ENCODE measurements around the gene CCNI2. TPM values are rescaled to one million over a fixed set of nuclear protein-coding genes. Genes with fewer than 3 reads are reported as not detected.

The CCNI2 gene
- total and polyA plus RNA-seq, 9 of the 15 experiments (the other 6 are each of a cell fraction or from before 2014, with no cell fraction given), result 0.05 to 1.7 (median 0.81) TPM; not detected in 5

DNA sequence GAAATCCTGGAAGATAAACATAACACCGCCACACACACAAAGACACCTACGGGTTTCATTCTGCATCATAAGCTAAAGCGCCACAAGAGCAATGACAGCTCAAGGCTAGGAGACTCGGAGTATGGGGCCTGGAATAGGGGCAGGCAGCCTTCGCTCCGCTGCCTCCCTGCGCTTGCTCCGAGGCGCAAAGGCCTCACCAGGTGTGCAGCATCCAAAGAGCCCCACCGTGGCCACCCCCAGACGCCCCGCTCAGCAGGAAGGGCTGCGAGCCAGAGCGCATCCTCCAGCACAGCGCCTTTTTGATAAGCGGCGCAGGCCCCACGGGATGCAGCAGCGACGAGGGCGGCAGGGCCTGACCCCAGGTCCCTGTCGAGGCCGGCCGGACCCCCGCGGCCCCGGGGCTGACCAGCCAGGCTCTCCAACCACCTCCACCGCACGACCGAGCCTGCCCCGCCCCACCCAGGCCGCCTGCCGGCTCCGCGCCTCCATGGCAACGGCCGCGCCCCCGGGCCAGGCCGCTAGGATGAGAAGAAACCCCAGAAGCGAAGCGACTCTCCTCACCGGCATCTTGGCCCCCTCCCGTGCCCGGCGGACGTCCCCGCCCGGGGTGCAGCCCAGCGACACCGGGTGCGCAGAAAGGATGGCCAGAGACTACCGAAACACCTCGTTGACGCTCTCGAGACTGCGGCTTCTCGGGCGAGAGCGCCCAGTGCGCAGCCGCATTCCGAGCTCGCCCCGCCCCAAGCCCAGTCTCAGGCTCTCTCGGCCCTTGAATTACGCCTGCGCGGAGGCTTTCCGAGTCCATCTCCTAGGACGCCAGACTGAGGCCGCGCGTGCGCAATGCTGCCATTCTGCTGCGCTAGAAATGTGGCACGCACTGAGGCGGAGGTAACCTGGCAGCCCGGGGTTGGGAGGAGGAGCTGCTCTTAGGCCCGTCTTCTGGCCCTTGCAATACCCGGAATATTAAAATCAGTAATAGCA lies 10.1 kb upstream of the CCNI2 start, which contains the start of gene KIF3A (continued):
- TF ChIP-seq, protein P1, sequence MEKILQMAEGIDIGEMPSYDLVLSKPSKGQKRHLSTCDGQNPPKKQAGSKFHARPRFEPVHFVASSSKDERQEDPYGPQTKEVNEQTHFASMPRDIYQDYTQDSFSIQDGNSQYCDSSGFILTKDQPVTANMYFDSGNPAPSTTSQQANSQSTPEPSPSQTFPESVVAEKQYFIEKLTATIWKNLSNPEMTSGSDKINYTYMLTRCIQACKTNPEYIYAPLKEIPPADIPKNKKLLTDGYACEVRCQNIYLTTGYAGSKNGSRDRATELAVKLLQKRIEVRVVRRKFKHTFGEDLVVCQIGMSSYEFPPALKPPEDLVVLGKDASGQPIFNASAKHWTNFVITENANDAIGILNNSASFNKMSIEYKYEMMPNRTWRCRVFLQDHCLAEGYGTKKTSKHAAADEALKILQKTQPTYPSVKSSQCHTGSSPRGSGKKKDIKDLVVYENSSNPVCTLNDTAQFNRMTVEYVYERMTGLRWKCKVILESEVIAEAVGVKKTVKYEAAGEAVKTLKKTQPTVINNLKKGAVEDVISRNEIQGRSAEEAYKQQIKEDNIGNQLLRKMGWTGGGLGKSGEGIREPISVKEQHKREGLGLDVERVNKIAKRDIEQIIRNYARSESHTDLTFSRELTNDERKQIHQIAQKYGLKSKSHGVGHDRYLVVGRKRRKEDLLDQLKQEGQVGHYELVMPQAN (IDR thresholded peaks at IDR 0.05; ENCODE audit: borderline replicate concordance), result peak; percentile 78; the same call in 1 of the 2 replicates
- TF ChIP-seq TGIF2 (CRISPR knock-in tag; IDR thresholded peaks at IDR 0.05) (peak; percentile 55; the same call in 1 of the 2 replicates), KDM2B (CRISPR knock-in tag; IDR thresholded peaks at IDR 0.05) (0 out of 2 replicates have a peak, but pooled peaks have one; percentile 60), ZFPM2 (CRISPR knock-in tag; IDR thresholded peaks at IDR 0.05) (no peak), CBX8 (IDR thresholded peaks at IDR 0.05; ENCODE audit: borderline replicate concordance, extremely low read depth, low read depth, low read length, poor library complexity, severe bottlenecking) (no peak), PCBP1 (IDR thresholded peaks at IDR 0.05; ENCODE audit: low read depth, low read length, poor library complexity, severe bottlenecking) (peak; percentile 68), BRCA1 (IDR thresholded peaks at IDR 0.05) (no peak), BRCA1 (CRISPR knock-in tag; IDR thresholded peaks at IDR 0.05) (peak; percentile 79; the same call in 1 of the 2 replicates), CCNT2 (IDR thresholded peaks at IDR 0.05; ENCODE audit: borderline replicate concordance, extremely low read depth, insufficient read length, low read depth, low read length) (peak; percentile 62), CXXC5 (CRISPR knock-in tag; IDR thresholded peaks at IDR 0.05) (peak; percentile 77), ZEB2 (IDR thresholded peaks at IDR 0.05) (peak; percentile 36; the same call in 1 of the 2 replicates), ZBTB1 (CRISPR knock-in tag; IDR thresholded peaks at IDR 0.05; ENCODE audit: borderline replicate concordance, low read depth) (0 out of 2 replicates have a peak, but pooled peaks have one; percentile 23), SIRT6 (IDR thresholded peaks at IDR 0.05; ENCODE audit: low read depth, low read length) (no peak), FOXP1 (CRISPR knock-in tag; IDR thresholded peaks at IDR 0.05) (no peak; the same call in 1 of the 2 replicates), FOXA3 (CRISPR knock-in tag; conservative IDR thresholded peaks at IDR 0.05 in 1 of 2, IDR thresholded peaks at IDR 0.05 in 1 of 2) (peak in 1 of 2 experiments; percentile 58; a peak in 1 of 4 replicates), RCOR1 (IDR thresholded peaks at IDR 0.05; ENCODE audit: borderline replicate concordance in 1 of 2, low read depth in 2 of 2, low read length in 2 of 2) (0 out of 4 replicates have a peak, but pooled peaks of 1 of the 2 experiments have one; percentile 4), TEAD4 (IDR thresholded peaks at IDR 0.05; ENCODE audit: low read length) (no peak), TEAD4 (CRISPR knock-in tag; IDR thresholded peaks at IDR 0.05; ENCODE audit: borderline replicate concordance) (peak; percentile 61; the same call in 1 of the 2 replicates), GABPB1 (CRISPR knock-in tag; IDR thresholded peaks at IDR 0.05) (no peak; the same call in 1 of the 2 replicates), MTA3 (IDR thresholded peaks at IDR 0.05; ENCODE audit: borderline replicate concordance) (no peak), PHB (CRISPR knock-in tag; IDR thresholded peaks at IDR 0.05) (no peak)
- TF ChIP-seq, protein P2, sequence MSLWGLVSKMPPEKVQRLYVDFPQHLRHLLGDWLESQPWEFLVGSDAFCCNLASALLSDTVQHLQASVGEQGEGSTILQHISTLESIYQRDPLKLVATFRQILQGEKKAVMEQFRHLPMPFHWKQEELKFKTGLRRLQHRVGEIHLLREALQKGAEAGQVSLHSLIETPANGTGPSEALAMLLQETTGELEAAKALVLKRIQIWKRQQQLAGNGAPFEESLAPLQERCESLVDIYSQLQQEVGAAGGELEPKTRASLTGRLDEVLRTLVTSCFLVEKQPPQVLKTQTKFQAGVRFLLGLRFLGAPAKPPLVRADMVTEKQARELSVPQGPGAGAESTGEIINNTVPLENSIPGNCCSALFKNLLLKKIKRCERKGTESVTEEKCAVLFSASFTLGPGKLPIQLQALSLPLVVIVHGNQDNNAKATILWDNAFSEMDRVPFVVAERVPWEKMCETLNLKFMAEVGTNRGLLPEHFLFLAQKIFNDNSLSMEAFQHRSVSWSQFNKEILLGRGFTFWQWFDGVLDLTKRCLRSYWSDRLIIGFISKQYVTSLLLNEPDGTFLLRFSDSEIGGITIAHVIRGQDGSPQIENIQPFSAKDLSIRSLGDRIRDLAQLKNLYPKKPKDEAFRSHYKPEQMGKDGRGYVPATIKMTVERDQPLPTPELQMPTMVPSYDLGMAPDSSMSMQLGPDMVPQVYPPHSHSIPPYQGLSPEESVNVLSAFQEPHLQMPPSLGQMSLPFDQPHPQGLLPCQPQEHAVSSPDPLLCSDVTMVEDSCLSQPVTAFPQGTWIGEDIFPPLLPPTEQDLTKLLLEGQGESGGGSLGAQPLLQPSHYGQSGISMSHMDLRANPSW (CRISPR knock-in tag; IDR thresholded peaks at IDR 0.05), result 0 out of 2 replicates have a peak, but pooled peaks have one; percentile 14

Measured in K562 (cell line).